OCI-LY3 (cell line): ENCODE measurements around the gene SPRED1.

Experiments
- H2AFZ ChIP-seq: fragments of 200-600, 300-600 bp; shearing (Covaris generic); 2 replicates; pipeline ENCODE4 v1.6.0; 2014; ENCODE audit warnings: antibody characterized with exemption, low read depth, low read length
- H3K27ac ChIP-seq: fragments of 200-600, 300-600 bp; sonication (generic); 2 replicates; pipeline ENCODE4 v1.5.1; 2014; ENCODE audit warnings: mild to moderate bottlenecking, low read length, moderate library complexity, mixed read lengths
- H3K27me3 ChIP-seq: fragments of 200-600, 300-600 bp; sonication (generic); 2 replicates; pipeline ENCODE4 v1.6.1; 2014; ENCODE audit warnings: low read depth, low read length, mixed read lengths
- H3K36me3 ChIP-seq: fragments of 200-600, 300-600 bp; sonication (generic); replicated peaks from 2 replicates; pipeline ENCODE3; 2014; ENCODE audit warnings: low read depth, low read length, mixed read lengths
- H3K4me1 ChIP-seq: fragments of 300-600, 200-600 bp; sonication (generic); 2 replicates; pipeline ENCODE4 v1.6.1; 2014; ENCODE audit warnings: low read length, mixed read lengths
- H3K4me2 ChIP-seq: fragments of 200-600, 300-600 bp; sonication (generic); 2 replicates; pipeline ENCODE4 v1.6.1; 2014; ENCODE audit warnings: low read length, mixed read lengths
- H3K4me3 ChIP-seq: fragments of 300-600, 200-600 bp; sonication (generic); 2 replicates; pipeline ENCODE4 v1.5.1; 2014; ENCODE audit warnings: antibody characterized with exemption, mild to moderate bottlenecking, low read length, moderate library complexity
- H3K79me2 ChIP-seq: fragments of 300-600, 200-600 bp; shearing (Covaris generic); 2 replicates; pipeline ENCODE4 v1.6.1; 2014; ENCODE audit warnings: mild to moderate bottlenecking, low read length, mixed read lengths
- H3K9ac ChIP-seq: fragments of 300-600, 200-600 bp; shearing (Covaris generic); 2 replicates; pipeline ENCODE4 v1.6.0; 2014; ENCODE audit warnings: mild to moderate bottlenecking, low read length, moderate library complexity
- H3K9me3 ChIP-seq: fragments of 200-600, 300-600 bp; shearing (Covaris generic); 2 replicates; pipeline ENCODE4 v1.6.1; 2014; ENCODE audit warnings: low read length, mixed read lengths; ENCODE audit not compliant: insufficient read depth
- H4K20me1 ChIP-seq: fragments of 200-600, 300-600 bp; sonication (generic); 2 replicates; pipeline ENCODE4 v1.6.1; 2016; ENCODE audit warnings: low read length, mixed read lengths; ENCODE audit not compliant: insufficient read depth
- EZH2phosphoT487 ChIP-seq: fragments of 200-600 bp; shearing (Covaris generic); IDR thresholded peaks from 2 replicates; pipeline ENCODE4 v1.6.1; 2018; ENCODE audit warnings: antibody characterized with exemption, mixed run types, low read depth
- TF ChIP-seq, protein P1 (sequence below): fragments of 200-600, 300-600 bp; sonication (generic); IDR thresholded peaks from 2 replicates; pipeline ENCODE4 v1.5.1; 2014; ENCODE audit warnings: antibody characterized with exemption, low read length, low read depth

Gene SPRED1

DNA sequence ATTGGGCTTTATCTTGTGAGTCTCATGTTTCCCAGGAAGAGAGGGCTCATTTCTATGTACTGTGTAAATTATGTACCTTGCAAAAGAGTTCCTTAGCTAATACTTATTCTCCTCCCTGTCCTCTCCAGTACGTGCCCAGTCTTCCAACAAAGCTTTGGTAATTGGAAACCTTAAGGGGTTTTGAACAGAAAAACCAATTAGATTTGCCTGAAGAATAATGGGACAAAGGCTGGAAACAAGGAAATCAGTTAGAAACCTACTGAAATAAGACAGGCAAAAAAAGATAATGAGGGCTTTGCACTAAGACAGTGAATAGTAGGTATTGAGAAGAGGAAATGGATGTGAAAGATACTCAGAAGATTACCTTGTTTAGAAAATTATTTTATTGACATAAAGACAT, 82.5 kb downstream of the SPRED1 start:
- H3K79me2 ChIP-seq: no peaks in the 10 kb centered on the region
- H3K9ac ChIP-seq: no peak overlapping the region
- no peak for TF ChIP-seq EZH2phosphoT487
- TF ChIP-seq, protein P1, sequence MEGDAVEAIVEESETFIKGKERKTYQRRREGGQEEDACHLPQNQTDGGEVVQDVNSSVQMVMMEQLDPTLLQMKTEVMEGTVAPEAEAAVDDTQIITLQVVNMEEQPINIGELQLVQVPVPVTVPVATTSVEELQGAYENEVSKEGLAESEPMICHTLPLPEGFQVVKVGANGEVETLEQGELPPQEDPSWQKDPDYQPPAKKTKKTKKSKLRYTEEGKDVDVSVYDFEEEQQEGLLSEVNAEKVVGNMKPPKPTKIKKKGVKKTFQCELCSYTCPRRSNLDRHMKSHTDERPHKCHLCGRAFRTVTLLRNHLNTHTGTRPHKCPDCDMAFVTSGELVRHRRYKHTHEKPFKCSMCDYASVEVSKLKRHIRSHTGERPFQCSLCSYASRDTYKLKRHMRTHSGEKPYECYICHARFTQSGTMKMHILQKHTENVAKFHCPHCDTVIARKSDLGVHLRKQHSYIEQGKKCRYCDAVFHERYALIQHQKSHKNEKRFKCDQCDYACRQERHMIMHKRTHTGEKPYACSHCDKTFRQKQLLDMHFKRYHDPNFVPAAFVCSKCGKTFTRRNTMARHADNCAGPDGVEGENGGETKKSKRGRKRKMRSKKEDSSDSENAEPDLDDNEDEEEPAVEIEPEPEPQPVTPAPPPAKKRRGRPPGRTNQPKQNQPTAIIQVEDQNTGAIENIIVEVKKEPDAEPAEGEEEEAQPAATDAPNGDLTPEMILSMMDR: no peak
- H3K27me3 ChIP-seq: no peaks in the 10 kb centered on the region
- no peaks in the 10 kb centered on the region for H3K9me3 ChIP-seq
- no peaks in the 10 kb centered on the region for H4K20me1 ChIP-seq
- H3K4me1 ChIP-seq: no peaks in the 10 kb centered on the region
- no peaks in the 10 kb centered on the region for H3K36me3 ChIP-seq
- H3K27ac ChIP-seq: no peak overlapping the region
- H3K4me2 ChIP-seq: no peak overlapping the region
- H3K4me3 ChIP-seq: no peak overlapping the region
- H2AFZ ChIP-seq: no peak overlapping the region

DNA sequence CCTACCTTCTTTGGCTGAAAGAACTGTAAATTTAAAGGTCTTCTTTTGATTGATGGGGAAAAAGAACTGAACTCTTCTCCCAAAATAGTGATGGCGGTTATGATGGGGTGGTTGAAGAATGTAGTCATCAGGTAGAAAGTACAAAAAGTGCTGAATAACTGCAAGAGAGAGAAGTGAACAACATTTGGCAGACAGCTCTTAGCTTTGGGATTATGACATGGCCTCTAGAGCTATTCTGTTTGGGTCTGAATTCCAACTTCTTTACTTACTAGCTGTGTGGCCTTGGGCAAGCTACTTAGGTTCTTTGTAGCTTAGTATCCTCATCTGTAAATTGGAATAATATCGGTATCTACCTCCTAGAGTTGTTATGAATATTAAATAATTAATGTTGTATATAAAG, 91.7 kb downstream of the SPRED1 start:
- Histone ChIP-seq H3K9ac (no peak overlapping the region), H3K27me3 (no peaks in the 10 kb centered on the region), H3K4me2 (no peak overlapping the region), H3K79me2 (no peaks in the 10 kb centered on the region), H3K4me3 (no peak overlapping the region), H4K20me1 (no peaks in the 10 kb centered on the region), H3K9me3 (no peaks in the 10 kb centered on the region), H3K4me1 (no peaks in the 10 kb centered on the region), H2AFZ (no peak overlapping the region), H3K36me3 (no peaks in the 10 kb centered on the region), H3K27ac (no peak overlapping the region)
- TF ChIP-seq, protein P1: no peak
- TF ChIP-seq EZH2phosphoT487: no peak

DNA sequence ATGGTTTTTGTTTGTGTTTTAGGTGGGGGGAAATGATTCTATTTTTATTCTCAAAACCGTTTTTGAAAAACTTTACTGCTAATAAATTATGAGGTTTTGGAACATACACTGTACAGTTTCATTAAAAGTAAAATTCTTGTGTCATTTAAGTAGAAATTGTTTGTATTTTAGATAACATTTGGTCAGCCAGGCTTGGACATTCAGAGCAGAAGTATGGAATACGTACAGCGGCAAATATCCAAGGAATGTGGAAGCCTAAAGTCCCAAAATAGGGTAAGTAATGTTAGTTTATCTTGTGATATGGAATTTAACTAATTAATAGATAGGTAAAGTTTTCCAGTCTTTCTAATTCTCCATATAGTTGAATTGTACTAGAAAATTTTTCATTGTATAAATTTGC, 96.6 kb downstream of the SPRED1 start:
- Histone ChIP-seq H3K36me3 (peaks cover 2% of the 10 kb centered on the region), H2AFZ (no peak overlapping the region), H3K27me3 (no peaks in the 10 kb centered on the region), H3K4me3 (no peak overlapping the region), H3K4me1 (no peaks in the 10 kb centered on the region), H3K4me2 (no peak overlapping the region), H3K9me3 (no peaks in the 10 kb centered on the region), H3K9ac (no peak overlapping the region), H4K20me1 (no peaks in the 10 kb centered on the region), H3K79me2 (no peaks in the 10 kb centered on the region), H3K27ac (no peak overlapping the region)
- TF ChIP-seq, protein P1: no peak
- no peak for TF ChIP-seq EZH2phosphoT487

DNA sequence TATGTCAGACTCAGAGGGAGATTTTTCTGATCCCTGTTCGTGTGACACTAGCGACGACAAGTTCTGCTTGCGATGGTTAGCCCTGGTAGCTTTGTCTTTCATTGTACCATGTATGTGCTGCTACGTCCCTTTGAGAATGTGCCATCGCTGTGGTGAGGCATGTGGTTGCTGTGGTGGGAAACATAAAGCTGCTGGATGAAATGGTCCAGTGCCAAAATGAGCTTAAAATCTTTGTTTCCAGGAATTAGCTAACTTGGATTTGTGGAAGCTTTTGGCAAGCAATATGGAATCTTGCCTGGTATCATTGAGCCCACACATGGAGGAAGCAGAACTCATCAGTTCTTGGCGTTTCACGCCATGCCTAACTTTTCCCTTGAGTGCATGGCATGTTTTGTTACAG, 98.8 kb downstream of the SPRED1 start:
- Histone ChIP-seq H4K20me1 (no peaks in the 10 kb centered on the region), H3K4me3 (no peak overlapping the region), H3K27me3 (no peaks in the 10 kb centered on the region), H3K4me2 (no peak overlapping the region), H3K36me3 (peaks cover 2% of the 10 kb centered on the region), H2AFZ (no peak overlapping the region), H3K9me3 (no peaks in the 10 kb centered on the region), H3K4me1 (no peaks in the 10 kb centered on the region), H3K79me2 (no peaks in the 10 kb centered on the region), H3K27ac (no peak overlapping the region), H3K9ac (no peak overlapping the region)
- TF ChIP-seq, protein P1: no peak
- no peak for TF ChIP-seq EZH2phosphoT487
